Cerebellar nuclear complex (tissue), 1 donor: Measurements from ENCODE around the gene KAT6B.
"Not testable (repeated sequence)": the region's sequence is repeated elsewhere in the genome, so short reads cannot be mapped to it uniquely, and the experiment has no call there.

Experiments
- DNase-seq, 2 experiments: peaks; one replicate each; lab custom pipeline; 2025; lab: John Stamatoyannopoulos, UW

KAT6B gene

DNA sequence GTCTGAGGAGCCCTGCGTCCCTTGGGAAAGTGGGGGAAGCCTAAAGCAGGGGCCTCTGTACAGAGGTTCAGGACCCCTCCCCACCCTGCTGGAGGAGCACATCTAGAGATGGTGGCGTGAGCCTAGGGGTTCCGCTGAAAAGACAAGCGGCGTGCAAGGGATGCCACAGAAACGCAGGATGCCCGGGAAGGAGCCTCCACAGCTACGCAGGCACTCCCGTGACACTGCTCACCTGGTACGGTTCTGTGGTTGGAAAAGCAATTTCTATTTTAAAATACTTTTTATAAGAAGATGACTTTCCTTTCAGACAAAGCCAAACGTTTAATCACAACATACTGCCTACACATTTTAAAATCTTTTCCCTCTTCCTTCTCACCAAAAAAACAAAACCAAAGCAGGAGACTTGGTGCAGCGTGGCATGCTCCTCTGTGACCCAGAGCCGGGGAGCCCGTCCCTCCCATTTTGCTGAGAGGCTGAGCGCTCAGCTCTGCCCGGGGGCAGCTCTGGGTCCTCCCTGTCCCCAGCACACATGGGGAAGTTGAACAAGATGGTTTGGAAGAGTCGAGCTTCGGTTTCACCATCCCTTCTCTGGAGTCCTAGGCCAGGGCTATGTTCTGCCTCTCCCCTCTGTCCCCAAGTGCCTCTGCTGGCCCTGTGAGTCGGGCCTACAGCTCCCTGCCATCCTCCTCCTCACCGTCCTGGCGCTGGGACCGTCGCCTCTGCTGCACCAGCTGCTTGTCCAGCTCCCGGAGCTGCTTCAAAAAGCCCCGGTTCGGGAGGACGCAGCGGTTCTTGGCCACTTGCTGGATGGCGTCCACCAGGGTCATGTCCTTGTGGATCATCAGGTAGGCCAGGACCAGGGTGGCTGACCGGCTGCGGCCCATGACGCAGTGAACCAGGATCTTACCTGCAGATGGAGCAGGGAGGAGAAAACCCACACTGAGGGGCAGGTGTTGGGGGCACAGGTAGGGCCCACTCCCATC lies 211.1 kb downstream of the KAT6B start:
- DNase-seq = no peak

DNA sequence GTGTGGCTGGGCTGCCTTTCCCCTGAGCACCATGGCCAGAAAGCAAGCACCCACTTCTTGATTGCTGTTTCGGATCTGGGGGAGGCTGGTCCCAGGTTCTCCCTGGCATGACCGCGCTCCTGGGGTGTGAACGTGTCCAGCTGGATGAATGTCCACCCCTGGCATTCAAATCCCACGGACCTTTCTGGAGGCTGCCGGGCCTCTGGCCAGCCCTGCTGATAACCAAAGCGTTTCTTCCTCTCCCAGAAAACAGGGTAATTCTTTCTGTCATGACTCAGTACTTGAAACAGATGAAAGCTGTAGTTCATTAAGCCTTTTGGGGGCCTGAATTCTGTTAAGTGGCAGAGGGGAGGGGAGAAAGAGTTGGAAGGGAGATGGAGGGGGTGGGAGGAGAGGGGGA lies 211.9 kb downstream of the KAT6B start:
- no peak for DNase-seq

DNA sequence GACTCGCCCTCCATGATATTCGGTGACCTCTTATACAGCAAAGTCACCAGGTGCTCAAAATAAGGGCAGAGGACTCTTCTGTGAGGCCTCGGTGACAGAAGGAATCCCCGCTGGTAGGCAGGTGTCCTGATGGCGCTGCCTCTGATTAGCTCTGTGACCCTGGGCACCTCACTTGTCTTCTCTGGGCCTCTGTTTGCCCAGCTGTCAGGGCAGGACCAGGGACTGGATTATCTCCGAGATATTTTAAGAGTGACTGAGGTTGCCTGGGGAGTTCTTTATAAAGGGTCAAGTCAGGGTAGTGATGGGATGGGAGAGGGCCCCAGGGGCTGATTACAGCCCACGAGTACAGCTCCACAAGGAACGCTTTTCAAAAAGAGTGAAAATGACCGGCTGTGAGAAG lies 214.2 kb downstream of the KAT6B start:
- DNase-seq = no peak

DNA sequence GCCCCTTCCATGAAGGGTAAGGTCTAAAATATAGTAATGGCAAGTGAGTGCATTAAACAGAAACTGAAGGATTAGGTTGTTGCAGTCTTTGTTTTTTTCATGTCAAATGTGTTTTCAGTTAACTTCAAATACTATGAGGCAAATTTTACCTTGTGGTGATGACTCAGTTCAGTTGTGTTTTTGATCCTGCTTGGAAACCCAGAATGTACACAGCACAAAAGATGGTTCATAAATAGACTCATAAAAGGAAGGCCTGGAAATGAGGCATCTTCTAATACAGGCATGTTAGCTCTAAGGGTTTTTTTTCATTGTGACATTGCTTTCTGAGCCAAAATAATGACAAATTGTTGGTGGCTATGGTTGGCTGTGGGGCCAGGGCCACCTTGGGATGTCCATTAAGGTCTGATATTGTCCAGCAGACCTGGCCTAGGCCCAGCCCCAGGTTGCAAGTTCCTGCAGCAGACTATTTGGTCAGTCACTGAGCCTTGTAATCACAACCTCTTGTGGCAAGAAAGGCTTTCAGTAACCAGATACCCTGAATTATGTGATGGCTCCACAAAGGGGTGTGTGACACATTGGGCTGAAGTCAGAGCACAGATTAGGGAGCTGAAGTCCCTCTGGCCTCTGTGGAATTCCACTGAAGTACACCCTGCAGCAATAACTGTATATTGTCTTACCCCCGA lies 216.0 kb downstream of the KAT6B start:
- no peak for DNase-seq

DNA sequence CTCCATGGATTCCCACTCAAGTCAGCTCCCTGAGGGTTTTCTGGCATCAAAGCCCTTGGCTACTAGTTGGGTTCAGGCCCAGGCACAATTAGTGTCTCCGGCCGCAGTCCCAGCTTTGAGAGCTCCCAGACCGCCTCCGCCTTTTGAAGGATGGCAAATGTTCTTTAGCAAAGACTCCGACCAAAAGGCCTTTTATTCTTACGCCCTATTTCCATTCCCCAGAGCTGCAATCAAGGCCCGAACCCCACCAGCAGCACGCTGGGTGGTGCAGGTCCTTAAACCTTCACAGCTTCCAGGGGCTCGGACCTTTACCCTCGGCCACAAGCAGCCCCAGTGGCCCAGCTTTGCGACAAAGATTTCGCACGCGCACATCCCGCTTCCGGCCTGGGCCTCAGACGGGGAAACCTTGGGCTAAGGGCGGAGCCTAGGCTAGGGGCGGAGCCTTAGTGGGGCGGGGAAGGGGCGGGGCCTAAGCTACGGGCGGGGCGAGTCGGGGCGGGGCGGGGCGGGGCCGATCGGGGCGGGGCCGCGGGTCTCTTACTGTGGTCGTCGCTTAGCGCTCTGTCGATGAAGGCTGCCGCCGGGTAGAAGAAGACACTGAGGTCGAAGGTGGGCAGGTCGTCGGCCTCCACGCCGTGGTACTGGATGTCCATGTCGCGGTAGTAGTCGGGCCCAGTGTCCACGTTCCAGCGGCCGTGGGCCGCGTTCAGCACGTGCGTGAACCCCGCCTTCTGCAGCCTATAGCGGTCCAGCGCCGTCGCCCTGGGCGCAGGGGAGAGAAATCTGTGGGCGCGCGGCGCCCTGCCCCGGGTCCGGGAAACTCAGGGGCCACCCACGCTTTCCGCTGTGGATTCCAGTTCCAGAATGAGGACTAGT lies 217.1 kb downstream of the KAT6B start:
- DNase-seq = no peak

DNA sequence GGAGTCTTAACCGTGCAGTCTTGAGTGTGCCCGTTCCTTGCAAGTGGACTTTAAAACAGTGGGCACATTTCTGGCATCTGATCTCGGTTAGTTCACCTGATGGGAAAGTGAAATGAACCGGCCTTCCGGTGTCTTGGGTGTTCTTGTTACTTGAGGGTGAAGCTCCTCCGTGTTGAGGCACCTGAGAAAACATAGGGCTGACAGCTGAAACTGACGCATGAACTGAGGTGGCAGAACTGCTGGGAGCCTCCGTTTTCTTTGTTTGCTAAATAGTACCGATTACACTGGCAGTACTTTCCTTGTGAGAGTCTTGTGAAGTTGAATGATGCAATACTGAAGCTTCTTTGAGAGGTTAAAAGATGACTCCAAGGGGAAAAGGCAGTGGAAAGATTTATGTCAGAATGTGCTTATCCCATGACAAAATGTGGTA lies 222.3 kb downstream of the KAT6B start:
- no peak for DNase-seq

DNA sequence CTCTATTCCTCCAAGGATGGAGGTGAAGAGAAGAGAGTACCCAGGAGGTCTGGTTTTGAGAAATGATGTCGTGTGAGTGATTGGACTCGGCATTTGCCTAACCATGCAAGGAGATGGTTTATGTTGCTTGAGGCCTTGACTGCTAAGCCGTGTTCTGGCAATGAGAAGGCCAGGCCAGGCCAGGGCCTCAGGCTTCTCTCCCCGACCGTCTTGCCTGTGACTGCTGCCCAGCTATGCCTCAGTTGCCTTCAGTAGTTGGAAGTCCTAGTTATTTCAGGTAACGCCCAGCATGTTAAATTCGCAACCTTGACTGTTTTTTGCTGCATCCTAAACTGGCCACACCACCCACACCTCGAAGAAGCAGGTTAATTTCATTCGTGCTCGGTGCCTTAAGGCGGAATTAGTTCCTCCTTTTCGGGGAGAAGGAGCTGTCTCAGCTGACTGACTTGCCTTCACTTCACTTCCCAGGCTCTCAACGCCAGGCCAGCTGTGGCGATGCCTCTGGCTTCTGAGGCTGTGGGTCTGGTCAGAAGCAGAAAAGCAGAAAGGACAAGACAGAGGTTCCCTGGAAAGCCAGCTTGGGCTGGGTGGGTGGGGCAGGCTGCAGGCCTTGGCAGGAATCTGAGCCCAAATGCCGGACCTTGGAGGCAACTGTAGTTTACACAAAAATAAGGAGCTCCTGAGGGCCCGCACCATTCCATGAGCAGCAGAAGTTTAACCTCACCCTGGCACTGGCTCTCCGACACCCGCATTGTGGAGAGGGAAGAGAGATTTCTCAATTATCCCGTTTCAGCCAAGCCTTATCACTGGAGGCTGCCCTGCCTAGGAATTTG lies 223.1 kb downstream of the KAT6B start:
- DNase-seq = no peak

DNA sequence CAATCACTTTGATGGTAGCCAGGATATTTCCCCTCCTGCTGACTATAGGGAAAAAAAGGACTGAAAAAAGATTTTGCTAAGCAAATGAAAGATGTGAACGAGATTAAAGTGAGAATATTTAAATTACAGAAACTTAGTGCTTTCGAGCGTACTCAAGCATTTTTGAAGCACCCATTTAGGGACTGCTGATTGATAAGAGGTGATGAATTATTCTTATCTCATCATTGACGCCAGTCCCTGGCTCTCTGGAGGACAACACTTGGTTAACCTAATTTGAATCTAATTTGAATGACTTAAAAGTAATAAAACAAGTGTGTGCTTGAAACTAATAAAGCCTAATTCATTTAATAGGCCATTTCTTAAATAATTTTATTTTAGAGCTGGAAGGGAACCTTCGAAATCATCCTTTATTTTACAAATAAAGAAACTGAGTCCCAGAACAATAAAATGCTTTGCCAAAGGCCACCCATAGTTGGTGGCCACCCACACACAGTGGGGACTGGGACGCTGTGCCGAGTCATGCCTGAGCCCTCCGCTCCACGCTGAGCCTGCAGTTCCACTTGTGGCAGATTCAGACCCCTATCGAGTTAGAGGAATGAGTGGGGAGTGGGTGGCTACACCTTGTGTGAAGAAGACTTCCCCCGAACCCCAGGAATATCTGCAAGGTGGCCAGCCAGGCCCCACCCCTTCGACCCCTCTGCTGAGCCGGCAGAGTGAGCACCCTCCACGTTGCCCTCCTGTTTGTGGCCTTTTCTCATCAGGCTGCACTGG lies 223.9 kb downstream of the KAT6B start:
- DNase-seq = no peak

DNA sequence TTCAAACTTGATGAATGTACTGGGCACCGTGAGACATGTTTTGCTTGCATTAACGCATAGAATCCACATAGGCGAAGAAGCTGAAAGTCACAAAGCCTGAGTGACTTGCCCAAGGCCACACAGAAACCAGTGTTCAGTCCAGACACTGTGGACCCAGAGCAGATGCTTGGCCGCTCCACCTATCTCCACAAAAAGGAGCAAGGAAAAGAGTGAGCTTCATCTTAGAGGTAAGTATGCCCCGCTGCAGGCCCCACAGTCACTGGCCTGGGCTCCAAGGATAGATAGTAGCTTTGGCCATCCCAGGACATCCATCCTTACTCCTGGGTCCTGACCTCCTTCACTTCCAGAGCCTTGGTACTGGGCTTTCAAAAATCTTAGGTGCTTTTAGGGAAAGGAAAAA lies 224.9 kb downstream of the KAT6B start:
- DNase-seq = no peak

DNA sequence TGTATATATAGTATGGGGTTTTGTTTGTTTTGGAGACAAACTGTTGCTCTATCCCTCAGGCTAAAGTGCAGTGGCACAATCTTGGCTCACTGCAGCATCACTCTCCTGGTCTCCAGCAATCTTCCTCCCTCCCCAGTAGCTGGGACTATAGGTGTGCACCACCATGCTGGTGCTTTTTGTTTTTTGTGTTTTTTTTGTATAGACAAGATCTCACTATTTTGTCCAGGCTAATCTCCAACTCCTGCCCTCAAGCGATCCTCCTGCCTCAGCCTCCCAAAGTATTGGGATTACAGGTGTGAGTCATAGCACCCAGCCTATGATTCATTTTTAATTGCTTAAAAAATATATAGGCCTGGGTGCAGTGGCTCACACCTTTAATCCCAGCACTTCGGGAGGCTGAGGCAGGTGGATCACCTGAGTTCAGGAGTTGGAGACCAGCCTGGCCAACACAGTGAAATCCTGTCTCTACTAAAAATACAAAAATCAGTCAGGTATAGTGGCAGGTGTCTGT lies 229.6 kb downstream of the KAT6B start:
- DNase-seq = not testable (repeated sequence)

DNA sequence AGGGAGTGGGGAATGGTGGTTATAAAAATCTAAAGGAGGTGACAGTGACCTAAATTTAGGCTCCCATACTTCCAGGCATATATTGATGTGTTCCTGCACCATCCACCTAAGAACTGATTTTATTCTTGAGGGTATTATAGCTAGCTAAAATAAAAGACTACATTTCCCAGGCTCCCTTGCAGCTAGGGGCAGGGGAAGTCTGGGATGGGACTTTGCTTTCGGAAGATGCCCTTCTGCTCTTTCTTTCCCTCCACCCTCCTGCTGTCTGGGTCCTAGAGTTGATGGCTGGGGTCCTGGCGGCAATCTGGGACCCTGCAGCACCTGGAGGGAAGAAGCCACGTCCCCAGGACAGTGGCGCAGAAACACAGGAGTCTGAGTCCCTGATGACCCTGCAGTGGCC lies 231.3 kb downstream of the KAT6B start:
- DNase-seq = no peak

DNA sequence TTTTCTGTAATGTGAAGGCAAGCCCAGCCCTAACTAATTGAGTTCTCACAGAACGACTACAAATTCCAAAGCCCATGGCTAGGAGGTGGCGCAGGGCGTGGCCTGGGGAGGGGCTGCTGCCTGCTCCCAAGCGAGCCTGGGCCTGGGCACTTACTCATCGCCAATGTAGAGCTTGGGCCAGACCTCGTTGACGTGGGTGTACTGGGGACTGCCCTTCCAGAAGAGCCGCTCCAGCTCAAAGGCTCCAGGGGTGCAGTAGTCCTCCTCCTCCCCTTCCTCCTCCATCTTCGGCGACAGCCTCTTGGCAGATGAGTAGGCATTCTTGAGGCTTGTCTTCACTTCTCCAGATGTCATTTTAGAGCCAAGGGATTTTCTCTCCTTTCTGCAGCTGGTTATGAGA lies 231.8 kb downstream of the KAT6B start:
- no peak for DNase-seq

DNA sequence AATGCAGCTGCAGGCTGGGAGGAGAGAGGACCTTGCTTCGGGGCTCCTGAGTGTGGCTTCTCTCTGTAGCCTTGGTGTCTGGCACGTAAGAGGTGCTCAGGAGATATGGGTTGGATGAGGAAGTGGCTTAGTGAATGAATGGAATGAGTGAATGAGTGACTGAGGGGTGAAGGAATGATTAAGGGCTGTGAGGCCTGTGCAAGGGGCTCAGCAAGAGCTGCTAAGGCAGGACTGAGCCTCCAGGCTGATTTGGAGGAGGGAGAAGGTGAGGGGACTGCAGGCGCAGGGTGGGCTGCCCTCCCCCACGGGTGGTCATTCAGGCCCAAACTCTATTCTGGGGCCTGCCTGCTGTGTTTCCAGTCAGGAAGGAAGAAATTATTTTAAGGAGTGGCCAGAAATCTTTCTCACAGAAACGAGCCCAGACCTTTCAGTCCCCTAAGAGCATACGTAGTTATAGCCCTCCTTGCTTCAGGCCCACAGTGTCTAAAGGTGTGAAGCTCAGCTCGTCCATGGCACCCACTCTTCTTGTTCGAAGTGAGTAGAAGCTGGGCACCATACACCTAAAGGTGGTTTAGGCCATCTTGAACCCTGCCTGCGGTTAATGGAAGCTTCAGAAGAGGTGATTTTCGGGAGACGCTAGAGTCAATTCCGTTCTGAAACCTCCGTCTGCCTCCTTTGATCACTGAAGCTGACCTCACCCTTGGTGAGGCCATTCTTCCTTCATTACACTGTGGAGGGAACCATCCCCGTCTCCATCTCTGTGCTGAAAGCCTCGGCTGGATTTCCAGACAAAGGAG lies 235.5 kb downstream of the KAT6B start:
- no peak for DNase-seq

DNA sequence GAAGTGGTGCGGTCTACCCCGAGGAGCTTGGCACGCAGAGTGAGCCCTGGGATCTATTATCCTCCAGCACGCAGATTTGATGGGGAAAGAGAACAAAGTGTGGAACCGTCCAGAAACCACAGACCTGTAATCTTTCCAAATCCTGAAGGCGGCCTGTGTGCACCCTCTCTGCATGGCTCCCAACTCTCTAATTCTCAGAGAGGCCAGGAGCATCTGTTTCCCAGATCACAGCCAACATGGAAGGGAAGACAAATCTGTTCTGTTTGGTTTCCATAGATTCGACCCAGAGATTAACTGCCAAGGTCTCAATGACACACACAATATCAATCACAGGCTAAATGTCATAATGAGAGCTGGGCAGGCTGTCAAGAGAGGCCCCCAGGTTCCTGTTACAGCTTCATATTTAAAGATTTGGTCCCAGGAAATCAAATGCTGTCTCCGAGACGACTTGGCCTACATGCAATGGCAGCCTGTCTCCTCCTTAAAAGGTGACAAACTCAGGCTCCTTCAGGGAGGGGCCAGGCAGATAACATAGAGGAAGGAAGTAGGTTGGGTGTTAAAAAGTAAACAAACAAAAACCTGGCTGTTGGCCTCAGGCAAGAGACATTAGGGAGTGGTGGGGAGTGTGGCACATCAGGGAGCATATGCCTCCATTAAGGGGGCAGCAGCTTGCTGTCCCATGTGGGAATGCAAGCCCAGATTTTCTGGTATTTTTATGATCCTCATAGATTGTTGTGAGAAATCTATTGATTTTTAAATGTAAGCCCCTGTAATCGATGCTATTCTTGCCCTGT lies 236.3 kb downstream of the KAT6B start:
- no peak for DNase-seq

DNA sequence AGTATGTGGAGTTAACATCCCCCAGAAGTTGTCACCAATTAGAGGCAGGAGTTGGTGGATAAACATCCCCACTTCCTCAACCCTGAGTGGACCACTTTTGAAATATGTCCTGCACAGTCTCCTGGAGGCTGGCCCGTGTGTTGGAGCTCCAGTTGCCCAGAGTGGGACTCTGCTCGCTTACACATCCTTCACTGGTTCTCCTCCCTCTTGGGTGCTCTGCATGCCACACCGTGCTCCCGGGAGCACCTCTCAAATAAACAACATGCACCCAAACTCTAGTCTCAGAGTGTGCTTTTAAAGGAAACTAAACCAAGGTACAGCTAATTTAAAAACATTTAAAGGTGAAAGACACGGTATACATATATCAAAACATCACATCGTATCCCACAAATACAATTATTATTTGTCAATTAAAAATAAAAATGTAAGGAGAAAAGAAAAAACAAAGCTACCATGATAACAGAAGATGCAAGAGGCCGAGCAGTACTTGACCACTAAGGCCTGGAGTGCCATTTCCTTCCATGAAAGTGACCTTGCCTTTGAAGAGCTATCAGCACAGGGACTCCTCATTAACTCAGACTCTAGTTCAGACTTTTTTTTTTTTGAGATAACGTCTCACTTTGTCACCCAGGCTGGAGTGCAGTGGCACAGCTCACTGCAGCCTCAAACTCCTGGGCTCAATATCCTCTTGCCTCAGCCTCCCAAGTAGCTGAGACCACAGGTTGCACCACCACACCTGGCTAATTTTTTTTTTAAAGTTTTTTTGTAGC lies 237.2 kb downstream of the KAT6B start:
- DNase-seq = no peak

DNA sequence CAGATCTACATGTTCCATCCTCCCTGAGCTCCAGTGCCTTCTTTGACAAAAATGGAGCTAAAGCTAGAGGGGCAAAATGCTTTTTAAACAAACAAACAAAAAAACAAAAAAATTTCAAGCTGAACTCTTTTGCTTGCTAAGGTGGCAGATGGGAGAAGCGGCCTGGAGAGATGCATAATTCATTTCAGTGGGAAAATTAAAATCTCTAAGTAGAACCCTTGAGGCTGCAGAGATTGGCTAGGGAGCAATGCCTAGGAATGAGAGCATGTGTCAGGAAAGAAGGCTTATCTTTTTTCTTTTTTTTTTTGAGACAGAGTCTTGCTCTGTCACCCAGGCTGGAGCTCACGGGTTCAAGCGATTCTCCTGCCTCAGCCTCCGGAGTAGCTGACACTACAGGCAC lies 238.7 kb downstream of the KAT6B start:
- DNase-seq = peak in 1 of 2 experiments; percentile 22

DNA sequence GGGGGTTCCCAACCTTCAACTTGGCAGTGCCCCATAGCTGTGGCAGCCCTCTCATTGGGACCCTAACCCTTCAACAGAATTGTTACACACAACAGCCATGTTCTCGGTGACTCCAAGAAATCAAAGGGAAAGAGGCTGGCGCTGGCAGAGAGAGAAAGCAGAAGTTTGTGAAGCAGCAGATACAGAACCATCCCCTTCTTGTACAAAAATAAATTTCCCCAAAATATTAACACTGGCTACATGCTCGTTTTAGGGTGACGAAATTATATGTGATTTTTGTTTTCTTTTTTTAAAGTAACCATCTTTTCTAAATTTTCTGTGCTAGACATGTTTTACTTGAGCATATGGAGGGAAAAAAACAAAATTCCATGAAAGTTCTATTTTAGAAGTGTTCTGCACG lies 239.9 kb downstream of the KAT6B start:
- no peak for DNase-seq

DNA sequence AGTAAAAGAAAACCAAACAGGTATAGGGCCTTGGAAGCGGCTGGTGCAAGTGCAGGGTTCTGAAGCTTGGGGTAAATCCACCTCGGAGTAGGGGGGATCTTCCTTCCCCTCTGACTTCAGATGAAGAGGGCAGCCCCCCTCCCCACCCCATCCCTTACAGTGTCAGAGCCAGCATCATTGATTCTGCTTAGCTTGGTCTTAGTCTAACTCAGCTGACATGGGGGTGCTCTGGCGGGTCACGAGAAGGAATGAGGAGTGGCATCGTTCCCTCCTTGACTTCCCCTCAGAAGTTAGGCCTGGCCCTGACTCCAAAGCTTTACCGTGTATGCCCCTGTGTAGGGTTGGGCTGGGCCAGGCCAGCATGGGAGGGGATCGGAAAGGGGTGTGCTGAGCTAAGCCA lies 240.9 kb downstream of the KAT6B start:
- no peak for DNase-seq
